AG04449 (cell line): ENCODE results near the gene ORC2.

ENCODE experiments used
- CTCF ChIA-PET: fragments of 350-600 bp; formaldehyde crosslinking; extraction: SDS; loops from one replicate; lab custom pipeline; 2021; ENCODE audit warnings: antibody characterized with exemption; lab: Yijun Ruan, JAX
- POLR2A ChIA-PET: fragments of 400-600, 350-600 bp; formaldehyde crosslinking; extraction: SDS; loops from one replicate; lab custom pipeline; 2020; ENCODE audit warnings: antibody characterized with exemption, inconsistent platforms; lab: Yijun Ruan, JAX
- DNase-seq: peaks from one replicate; pipeline ENCODE4 v3.0.0-alpha.2; 2010; ENCODE audit warnings: low read depth, low spot score
- H3K4me3 ChIP-seq: 2 replicates; pipeline ENCODE4 v1.5.1; 2011; ENCODE audit warnings: low read depth, mild to moderate bottlenecking, control low read depth, low read length
- TF ChIP-seq, protein P1 (sequence below): IDR thresholded peaks from one replicate; pipeline ENCODE4 v1.5.1; 2011; ENCODE audit warnings: mild to moderate bottlenecking, moderate library complexity, low read length, control low read depth, inconsistent platforms; ENCODE audit not compliant: insufficient read depth; ENCODE audit errors: missing control alignments

The ORC2 gene

DNA sequence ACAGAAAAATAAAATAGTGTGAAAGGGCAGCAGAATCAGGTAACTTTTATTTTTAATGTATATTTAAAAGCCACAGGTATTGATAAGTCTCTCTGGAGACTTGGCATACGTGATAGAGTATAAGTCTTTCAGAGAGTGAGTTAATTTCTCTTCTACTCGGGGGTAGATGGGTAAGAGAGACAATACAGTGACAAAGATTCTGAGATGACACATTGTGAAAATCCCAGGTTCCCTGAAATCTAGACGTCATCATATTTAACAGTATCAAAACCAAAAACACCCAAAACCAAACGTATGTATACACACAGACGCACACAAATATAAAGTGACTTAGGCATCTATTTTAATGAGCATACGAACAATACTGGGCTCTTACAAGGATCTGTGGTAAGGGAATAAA lies 41.0 kb downstream of the ORC2 start:
- no peak overlapping the region for H3K4me3 ChIP-seq
- TF ChIP-seq, protein P1, sequence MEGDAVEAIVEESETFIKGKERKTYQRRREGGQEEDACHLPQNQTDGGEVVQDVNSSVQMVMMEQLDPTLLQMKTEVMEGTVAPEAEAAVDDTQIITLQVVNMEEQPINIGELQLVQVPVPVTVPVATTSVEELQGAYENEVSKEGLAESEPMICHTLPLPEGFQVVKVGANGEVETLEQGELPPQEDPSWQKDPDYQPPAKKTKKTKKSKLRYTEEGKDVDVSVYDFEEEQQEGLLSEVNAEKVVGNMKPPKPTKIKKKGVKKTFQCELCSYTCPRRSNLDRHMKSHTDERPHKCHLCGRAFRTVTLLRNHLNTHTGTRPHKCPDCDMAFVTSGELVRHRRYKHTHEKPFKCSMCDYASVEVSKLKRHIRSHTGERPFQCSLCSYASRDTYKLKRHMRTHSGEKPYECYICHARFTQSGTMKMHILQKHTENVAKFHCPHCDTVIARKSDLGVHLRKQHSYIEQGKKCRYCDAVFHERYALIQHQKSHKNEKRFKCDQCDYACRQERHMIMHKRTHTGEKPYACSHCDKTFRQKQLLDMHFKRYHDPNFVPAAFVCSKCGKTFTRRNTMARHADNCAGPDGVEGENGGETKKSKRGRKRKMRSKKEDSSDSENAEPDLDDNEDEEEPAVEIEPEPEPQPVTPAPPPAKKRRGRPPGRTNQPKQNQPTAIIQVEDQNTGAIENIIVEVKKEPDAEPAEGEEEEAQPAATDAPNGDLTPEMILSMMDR: no peak
- DNase-seq: no peak
- CTCF ChIA-PET: interaction anchor here (1.3 kb wide), 1 partner anchor 21 kb away, joined by 3 read pairs; no protein-coding TSS in a partner anchor
- POLR2A ChIA-PET: no interaction called here

DNA sequence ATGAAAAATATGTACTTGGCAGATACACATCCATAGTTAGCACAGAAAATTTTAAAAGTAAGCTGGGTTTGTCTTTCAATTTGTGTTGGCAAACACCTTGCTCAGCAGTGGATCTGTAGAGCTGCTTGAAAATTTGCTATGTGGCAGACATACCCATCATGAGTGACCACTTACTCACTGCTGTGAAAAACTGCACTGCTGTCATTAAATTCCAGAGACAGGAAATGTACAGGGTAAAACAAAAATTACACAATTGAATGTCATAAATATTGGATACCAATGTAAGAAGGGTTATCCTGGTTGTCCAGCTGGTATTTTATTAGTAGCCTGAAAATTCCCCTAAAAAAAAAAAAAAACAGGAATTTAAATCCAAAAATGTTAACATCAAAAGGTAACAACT lies 49.8 kb downstream of the ORC2 start:
- CTCF ChIA-PET: interaction anchor here (1.0 to 7.4 kb wide), 6 partner anchors 8 to 319 kb away, joined by 3 to 56 read pairs (median 4); no protein-coding TSS in a partner anchor
- no peak overlapping the region for H3K4me3 ChIP-seq
- TF ChIP-seq, protein P1: no peak
- POLR2A ChIA-PET: interaction anchor here (0.6 kb wide), 1 partner anchor 217 kb away, joined by 3 read pairs; no protein-coding TSS in a partner anchor
- peak; percentile 66 for DNase-seq

DNA sequence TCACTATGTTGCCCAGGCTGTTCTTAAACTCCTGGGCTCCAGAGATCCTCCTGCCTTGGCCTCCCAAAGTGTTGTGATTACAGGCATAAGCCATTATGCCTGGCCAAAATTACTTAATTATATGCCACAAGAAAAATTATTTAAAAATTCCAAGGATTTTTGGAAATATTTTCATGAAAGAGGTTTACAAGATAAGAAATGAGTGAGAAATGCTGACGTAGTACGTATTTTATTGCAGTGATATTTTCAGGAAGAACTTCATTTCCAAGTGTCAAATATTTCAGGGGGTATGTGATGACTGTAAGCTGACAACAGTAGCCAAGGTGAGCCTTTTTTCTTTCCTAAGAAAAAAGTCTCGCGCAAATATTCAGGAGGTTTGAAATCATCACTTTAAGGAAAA lies 53.5 kb downstream of the ORC2 start:
- no peak overlapping the region for H3K4me3 ChIP-seq
- POLR2A ChIA-PET: no interaction called here
- CTCF ChIA-PET: interaction anchor here (7.4 kb wide), 1 partner anchor 158 kb away, joined by 56 read pairs; no protein-coding TSS in a partner anchor
- TF ChIP-seq, protein P1: no peak
- DNase-seq: no peak

DNA sequence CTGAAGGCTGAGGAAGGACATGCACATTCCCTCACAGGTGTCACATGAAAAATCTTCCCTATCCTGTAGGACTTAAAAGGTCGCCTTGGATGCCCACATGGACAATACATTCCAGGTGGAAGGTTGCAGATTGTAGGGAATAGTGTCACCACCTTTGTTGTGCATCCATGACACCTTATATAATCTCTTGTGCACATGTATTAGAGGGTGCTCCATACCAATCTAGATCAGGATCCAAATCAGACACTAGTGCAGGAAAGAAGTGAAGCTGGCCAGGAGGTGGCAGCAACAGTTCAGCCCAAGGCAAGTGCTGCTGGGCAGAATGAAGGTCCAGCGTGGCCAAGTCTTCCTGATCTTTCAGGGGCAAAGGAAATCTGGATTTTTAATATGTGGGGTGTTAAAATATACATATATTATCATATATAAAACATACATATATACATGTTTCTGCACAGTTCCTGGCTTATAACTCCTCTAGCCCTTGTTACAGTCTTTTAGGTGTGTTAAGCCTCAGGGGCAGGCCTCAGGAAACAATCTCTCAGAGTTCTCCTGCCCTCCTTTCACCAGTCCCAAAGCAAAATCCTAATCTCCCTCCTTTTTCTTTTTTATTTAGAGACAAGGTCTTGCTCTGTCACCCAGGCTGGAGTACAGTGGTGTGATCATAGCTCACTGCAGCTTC lies 57.7 kb downstream of the ORC2 start:
- POLR2A ChIA-PET: interaction anchor here (1.1 to 1.2 kb wide), 2 partner anchors 163 to 326 kb away, joined by 4 to 6 read pairs; no protein-coding TSS in a partner anchor
- no peak overlapping the region for H3K4me3 ChIP-seq
- CTCF ChIA-PET: interaction anchor here (0.7 to 8.1 kb wide), 37 partner anchors 8 to 932 kb away, joined by 3 to 320 read pairs (median 5); partner anchors contain the start of genes CASP10, HYCC2, NDUFB3 and NIF3L1
- DNase-seq: peak; percentile 24
- TF ChIP-seq, protein P1: peak; percentile 87

DNA sequence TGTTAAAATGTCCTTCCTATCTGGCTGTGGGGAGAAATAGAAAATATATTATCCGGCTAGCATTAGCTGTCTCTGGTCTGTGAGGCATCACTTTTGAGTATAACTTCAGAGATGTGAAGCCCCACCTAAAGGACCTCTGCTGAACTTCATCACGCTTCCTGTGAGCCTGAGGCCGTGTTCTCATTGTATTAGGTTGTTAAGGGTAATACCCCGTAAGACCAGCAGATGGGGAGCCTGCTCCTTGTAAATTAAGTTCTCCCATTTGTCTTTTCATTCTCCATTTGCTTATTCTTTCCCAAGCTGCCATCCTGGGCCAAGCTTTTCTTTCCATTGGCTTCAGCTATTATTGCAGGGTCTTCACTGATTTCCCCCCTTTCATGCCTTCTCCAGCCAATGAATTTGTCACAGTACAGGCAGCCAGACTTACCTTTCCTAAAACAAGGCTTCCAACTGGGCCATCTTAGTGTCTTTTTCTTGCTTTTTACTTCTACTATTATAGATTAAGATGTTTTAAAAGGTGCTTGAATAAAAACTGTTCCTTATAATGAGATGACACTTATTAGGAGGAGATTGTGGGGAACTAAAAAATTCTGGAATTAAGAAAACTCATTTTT lies 61.9 kb downstream of the ORC2 start:
- peak; percentile 66 for DNase-seq
- CTCF ChIA-PET: interaction anchor here (0.6 to 8.1 kb wide), 35 partner anchors 9 to 422 kb away, joined by 3 to 320 read pairs (median 3); partner anchors contain the start of genes CASP10, HYCC2, NDUFB3 and NIF3L1
- TF ChIP-seq, protein P1: peak; percentile 67
- POLR2A ChIA-PET: no interaction called here
- H3K4me3 ChIP-seq: no peak overlapping the region

DNA sequence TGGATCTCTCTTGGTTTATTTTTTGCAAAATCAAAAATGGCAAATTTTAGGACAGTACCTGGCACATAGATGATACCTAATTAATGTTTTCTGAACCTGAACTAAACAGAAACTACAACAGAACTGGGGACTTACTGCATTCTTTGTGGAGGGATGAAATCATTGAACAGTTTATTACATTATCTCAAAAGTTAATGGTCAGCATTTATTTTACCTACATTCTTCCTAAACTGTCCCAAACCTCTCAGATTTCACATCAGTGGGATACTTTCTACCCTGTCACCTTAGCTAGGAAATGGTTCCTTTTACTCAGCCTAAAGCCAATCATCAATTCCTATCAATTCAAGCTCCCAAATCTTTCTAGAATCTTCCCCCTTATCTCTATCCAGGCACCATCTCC lies 64.0 kb downstream of the ORC2 start:
- no peak for DNase-seq
- no peak overlapping the region for H3K4me3 ChIP-seq
- TF ChIP-seq, protein P1: no peak
- CTCF ChIA-PET: interaction anchor here (1.2 to 4.1 kb wide), 4 partner anchors 169 to 333 kb away, joined by 4 to 21 read pairs (median 6); no protein-coding TSS in a partner anchor
- POLR2A ChIA-PET: no interaction called here
